Aorta (tissue), 5 donors: ENCODE results near the gene NBEA. TPM values are rescaled to one million over a fixed set of nuclear protein-coding genes. Genes with fewer than 3 reads are reported as not detected.

Experiments used
- ATAC-seq: fragments of 200-7000 bp; cut with Tn5 transposase; one replicate; pipeline ENCODE4 v1.9.1; 2022; ENCODE audit warnings: moderate library complexity; ENCODE audit not compliant: low FRiP score
- DNase-seq, 2 donors: peaks; one replicate each; pipeline ENCODE4 v3.0.0-alpha.2; 2020
- H3K27ac ChIP-seq, 2 donors: one replicate each; pipeline ENCODE4 v1.5.1; 2013; ENCODE audit warnings: low read length in 2 of 2, mild to moderate bottlenecking in 2 of 2, moderate library complexity in 2 of 2, control low read depth in 1 of 2, inconsistent platforms in 1 of 2, low read depth in 1 of 2
- H3K27me3 ChIP-seq, 2 donors: one replicate each; pipeline ENCODE4 v1.6.1; 2013; ENCODE audit warnings: control low read depth in 1 of 2, low read length in 1 of 2, mild to moderate bottlenecking in 1 of 2, moderate library complexity in 1 of 2; ENCODE audit not compliant: insufficient read depth in 2 of 2, control insufficient read depth in 1 of 2
- H3K36me3 ChIP-seq, 2 donors: one replicate each; pipeline ENCODE4 v1.6.1; 2013; ENCODE audit warnings: control low read depth in 1 of 2, low read length in 1 of 2, mild to moderate bottlenecking in 1 of 2; ENCODE audit not compliant: insufficient read depth in 2 of 2, control insufficient read depth in 1 of 2
- H3K4me1 ChIP-seq, 2 donors: one replicate each; pipeline ENCODE4 v1.6.1; 2013; ENCODE audit warnings: low read length in 2 of 2, control low read depth in 1 of 2, mild to moderate bottlenecking in 1 of 2, moderate library complexity in 1 of 2; ENCODE audit not compliant: insufficient read depth in 2 of 2, control insufficient read depth in 1 of 2
- H3K4me3 ChIP-seq, 2 donors: one replicate each; pipeline ENCODE4 v1.5.1; 2013; ENCODE audit warnings: low read length in 2 of 2, control low read depth in 1 of 2, mild to moderate bottlenecking in 1 of 2
- H3K9me3 ChIP-seq: one replicate; pipeline ENCODE4 v1.6.1; 2013; ENCODE audit warnings: mild to moderate bottlenecking, low read length; ENCODE audit not compliant: control insufficient read depth
- WGBS, 2 donors: extraction: QIAGEN DNeasy Blood & Tissue Kit; methylation state at CpG; one replicate each; pipeline ENCODE4 v1.1.7; 2013; 5-methylcytosine and 5-hydroxymethylcytosine counted together
- intact Hi-C, 2 donors: fragments of 100-400 bp; cut with DNase I; formaldehyde crosslinking; loops; one replicate each; pipeline versions ENCODE4 v1.14.2 to v1.15.0; 2022
- polyA plus RNA-seq, 2 donors: library from polyadenylated mRNA; stranded (reverse); fragments of 200-250 nt; gene quantifications; one replicate each; pipeline ENCODE4 v1.2.3, GENCODE V29; 2013
- total RNA-seq, 2 donors: library from RNA; stranded (reverse); fragmentation: NEBNext Ultra II Directional; extraction: Animal tissue kit (Norgen Biotek cat#: 25700); gene quantifications; one replicate each; pipeline ENCODE4 v1.2.1, GENCODE V29; 2021
- donor health status: healthy with polysubstance abuse.
- donor health status: Bipolar disorder and iron deficiency.
- donor health status: DM: no; HTN: no; CAD: no.
- donor health status: DM: no; HTN: no; CAD: no.
- donor health status: DM: yes; HTN: yes; CAD: no.

NBEA gene
- total and polyA plus RNA-seq, 4 donors = 1.9 to 14.7 (median 8.8) TPM

DNA sequence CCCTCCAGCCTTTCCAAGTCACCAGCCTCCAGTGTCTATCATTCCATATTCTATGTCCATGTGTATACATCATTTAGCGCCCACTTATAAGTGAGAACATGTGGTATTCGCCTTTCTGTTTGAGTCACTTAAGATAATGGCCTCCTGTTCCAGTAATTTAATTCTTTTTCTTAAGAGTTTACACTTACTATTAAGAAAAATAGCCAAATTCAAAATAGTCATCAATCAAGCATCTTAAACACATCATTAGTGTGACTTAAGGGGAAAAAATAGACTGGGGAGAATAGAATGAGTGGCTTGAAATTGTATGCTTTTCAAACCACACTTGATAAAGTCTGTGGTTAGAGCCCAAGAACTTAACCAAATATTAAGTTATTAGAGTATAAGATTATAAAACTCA is 286.5 kb downstream of the NBEA start:
- Histone ChIP-seq H3K4me3 (no peak overlapping the region), H3K4me1 (no peaks in the 10 kb centered on the region), H3K9me3 (no peaks in the 10 kb centered on the region), H3K36me3 (no peaks in the 10 kb centered on the region), H3K27ac (no peak overlapping the region), H3K27me3 (no peaks in the 10 kb centered on the region)
- intact Hi-C loops = no loop called here
- ATAC-seq (no peak), DNase-seq (no peak)
- WGBS, 2 donors = 98 to 100% methylated on average over 2 of the region's 2 CpGs

DNA sequence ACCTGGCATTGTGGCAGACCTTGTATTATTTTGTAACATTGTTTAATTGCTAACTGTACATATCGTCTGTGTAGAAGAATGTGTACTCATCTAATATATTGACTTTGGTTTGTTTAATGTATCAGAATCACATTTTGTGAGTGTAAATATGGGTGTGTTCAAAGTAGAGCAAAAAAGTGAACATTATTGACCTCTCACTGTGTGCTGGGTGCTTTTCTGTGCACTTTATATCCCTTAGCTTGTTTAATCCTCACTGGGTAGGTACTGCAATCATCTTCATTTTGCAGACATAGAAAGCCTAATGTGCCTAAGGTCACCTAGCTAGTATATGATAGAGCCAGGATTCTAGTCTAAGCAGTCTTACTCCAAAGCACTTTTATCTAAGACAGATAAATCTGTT is 289.4 kb downstream of the NBEA start:
- WGBS, 2 donors = 93 to 96% methylated on average over 1 of the region's 1 CpG
- no peak overlapping the region for H3K27ac ChIP-seq
- no peak overlapping the region for H3K4me3 ChIP-seq
- intact Hi-C loops = no loop called here
- H3K36me3 ChIP-seq = no peaks in the 10 kb centered on the region
- no peak for ATAC-seq
- no peaks in the 10 kb centered on the region for H3K4me1 ChIP-seq
- H3K9me3 ChIP-seq = no peaks in the 10 kb centered on the region
- no peak for DNase-seq
- no peaks in the 10 kb centered on the region for H3K27me3 ChIP-seq

DNA sequence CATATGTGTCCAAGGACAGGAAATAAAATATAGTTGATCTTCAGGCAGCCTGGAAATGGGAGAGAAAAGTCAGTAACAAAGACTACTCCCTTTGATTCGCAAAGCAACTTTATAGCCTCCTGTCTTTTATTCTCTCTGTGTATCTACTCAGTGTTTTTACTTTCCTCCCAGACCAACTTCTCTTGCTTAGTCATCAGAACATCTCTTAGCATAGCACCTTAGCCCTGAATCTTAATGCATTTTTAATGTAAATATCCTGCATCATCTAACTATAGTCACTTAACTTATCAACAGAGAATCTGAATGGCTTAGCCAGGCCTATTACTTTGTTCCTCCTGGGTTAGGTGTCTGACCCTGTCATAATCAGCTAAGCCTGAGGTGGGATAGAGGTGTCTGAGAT is 296.2 kb downstream of the NBEA start:
- DNase-seq (no peak), ATAC-seq (no peak)
- no peaks in the 10 kb centered on the region for H3K36me3 ChIP-seq
- H3K27me3 ChIP-seq = no peaks in the 10 kb centered on the region
- intact Hi-C loops = no loop called here
- no peaks in the 10 kb centered on the region for H3K9me3 ChIP-seq
- WGBS, 2 donors = 92 to 96% methylated on average over 1 of the region's 1 CpG
- no peak overlapping the region for H3K27ac ChIP-seq
- no peak overlapping the region for H3K4me3 ChIP-seq
- H3K4me1 ChIP-seq = no peaks in the 10 kb centered on the region

DNA sequence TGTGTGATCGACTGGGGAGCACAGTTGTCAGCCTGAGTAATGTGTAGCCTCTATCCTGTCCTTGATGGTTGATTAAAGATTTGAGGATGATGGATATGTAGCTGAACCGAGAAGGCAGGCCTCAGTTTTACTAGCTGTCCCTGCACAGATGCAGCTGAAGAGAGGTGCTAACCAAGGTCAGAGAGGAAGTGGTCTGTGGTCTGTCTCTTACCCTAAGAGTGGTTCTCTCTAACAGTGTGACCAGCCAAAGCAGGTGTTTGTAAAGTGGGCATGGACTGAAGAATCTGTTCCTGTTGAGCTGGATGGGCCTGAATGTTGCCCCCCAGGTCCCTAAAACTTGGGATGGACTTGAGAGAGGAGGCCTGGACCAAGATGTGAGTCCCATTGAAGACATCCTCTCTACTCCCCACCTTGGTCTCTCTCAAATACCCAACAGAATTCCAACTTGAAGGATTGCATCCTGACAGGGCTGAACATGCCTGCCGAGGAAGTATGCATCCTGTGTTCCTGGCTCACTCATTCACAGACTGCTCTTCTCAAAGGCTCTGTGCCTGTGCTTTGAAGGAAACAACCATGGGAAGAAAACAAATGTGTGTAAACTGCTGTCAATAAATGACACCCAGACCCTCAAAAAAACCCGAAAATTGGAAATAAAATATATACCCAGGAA is 310.6 kb downstream of the NBEA start:
- no peak for DNase-seq
- no peaks in the 10 kb centered on the region for H3K27me3 ChIP-seq
- intact Hi-C loops = no loop called here
- no peaks in the 10 kb centered on the region for H3K4me1 ChIP-seq
- 73 to 78% methylated on average over 4 of the region's 4 CpGs for WGBS, 2 donors
- no peak for ATAC-seq
- H3K9me3 ChIP-seq = no peaks in the 10 kb centered on the region
- no peak overlapping the region for H3K27ac ChIP-seq
- no peak overlapping the region for H3K4me3 ChIP-seq
- H3K36me3 ChIP-seq = peaks cover 0 to 7% of the 10 kb centered on the region in 2 donors

DNA sequence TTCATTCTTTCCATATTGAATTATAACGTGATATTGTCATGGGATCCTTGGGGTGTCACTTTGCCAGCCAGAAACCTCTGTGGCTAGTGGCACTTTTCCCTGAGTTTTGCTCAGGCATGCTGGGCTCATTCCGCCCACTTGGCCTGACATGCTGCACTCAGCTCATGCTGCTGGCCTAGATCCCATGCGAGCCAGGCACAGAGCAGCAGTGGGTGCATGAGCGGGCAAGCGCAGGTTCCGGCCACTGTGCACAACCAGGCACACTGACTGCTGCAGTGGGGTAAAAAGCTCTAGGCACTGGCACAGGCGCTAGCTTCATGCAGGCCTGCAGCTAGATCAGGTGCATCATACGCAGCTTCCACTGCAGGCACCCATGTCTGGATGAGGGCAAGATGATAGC is 313.2 kb downstream of the NBEA start:
- intact Hi-C loops = no loop called here
- WGBS, 2 donors = 84 to 93% methylated on average over 8 of the region's 8 CpGs
- Histone ChIP-seq H3K4me1 (no peaks in the 10 kb centered on the region), H3K27me3 (no peaks in the 10 kb centered on the region), H3K4me3 (no peak overlapping the region), H3K9me3 (no peaks in the 10 kb centered on the region), H3K36me3 (peaks cover 0 to 7% of the 10 kb centered on the region in 2 donors), H3K27ac (no peak overlapping the region)
- ATAC-seq = no peak
- DNase-seq = no peak

DNA sequence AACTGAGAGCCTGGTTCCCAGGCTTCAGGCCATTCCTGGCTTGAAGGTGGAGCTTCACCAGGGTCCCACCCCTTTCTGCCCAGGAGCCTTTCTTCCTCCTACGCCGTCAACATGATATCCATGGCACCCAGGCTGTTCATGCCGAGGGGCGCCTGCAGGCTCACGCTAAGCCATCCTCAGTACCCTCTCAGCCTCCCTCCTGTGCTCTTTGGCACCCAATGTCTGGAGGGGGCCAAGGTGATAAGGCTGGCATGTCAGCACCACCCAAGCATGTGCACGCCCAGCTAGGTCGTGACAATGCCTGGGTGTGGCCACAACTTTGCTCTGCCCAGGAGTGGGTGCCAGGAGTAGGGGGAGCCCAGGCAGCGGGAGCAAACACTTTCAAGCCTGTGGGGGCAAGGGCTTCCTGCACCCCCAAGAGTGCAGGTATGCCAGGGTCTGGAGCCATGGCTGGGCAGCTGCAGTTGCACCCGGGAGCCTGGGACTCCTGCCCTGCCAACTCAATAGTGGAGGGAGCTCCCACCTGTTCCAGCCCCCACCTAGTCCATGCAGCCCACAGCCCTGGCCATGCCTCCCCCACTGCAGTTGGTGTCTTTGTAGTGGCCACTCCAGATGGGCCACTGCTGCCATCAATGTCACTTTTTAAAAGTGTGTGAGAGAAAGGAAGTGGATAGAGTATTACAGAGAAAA is 314.5 kb downstream of the NBEA start:
- DNase-seq (no peak), ATAC-seq (no peak)
- H3K36me3 ChIP-seq = peaks cover 0 to under 1% of the 10 kb centered on the region in 2 donors
- no peaks in the 10 kb centered on the region for H3K9me3 ChIP-seq
- WGBS, 2 donors = 96 to 97% methylated on average over 9 of the region's 9 CpGs
- intact Hi-C loops = no loop called here
- no peak overlapping the region for H3K27ac ChIP-seq
- no peak overlapping the region for H3K4me3 ChIP-seq
- no peaks in the 10 kb centered on the region for H3K4me1 ChIP-seq
- H3K27me3 ChIP-seq = no peaks in the 10 kb centered on the region

DNA sequence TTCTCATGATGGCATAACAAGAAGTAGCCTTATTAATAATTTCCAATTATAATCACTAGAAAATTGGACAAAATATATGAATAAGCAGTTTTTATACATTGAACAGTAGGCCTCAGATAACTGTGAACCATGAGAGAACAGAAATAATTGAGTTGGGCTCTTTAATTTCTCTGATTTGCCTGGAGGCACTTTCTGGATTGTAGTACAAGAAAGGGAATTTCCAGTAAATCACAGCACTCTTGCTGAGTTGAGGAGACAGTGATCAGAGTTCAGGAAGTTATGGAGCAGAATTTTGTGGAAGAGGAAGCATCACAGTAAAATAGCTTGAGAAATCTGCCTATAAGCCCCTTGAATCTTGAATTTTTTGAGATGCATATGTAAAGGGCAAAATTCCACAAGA is 318.2 kb downstream of the NBEA start:
- Histone ChIP-seq H3K4me3 (no peak overlapping the region), H3K4me1 (no peaks in the 10 kb centered on the region), H3K27me3 (no peaks in the 10 kb centered on the region), H3K36me3 (no peaks in the 10 kb centered on the region), H3K9me3 (no peaks in the 10 kb centered on the region), H3K27ac (no peak overlapping the region)
- intact Hi-C loops = no loop called here
- ATAC-seq = no peak
- DNase-seq = no peak

DNA sequence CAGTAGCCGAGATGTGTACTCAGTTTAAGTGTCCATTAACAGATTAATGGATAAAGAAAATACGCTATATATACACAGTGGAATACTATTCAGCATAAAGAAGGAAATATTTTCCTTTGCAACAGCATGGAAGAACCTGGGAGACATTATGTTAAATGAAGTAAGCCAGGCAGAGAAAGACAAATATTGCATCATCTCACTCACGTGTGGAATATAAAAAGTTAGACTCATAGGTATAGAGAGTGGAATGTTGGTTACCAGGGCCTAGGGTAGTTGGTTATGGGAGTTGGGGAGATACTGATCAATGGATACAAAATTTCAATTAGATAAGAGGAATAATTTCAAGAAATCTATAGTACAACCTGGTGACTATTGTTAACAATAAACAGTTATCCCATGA is 324.3 kb downstream of the NBEA start:
- no peak overlapping the region for H3K4me3 ChIP-seq
- H3K27ac ChIP-seq = no peak overlapping the region
- DNase-seq (no peak), ATAC-seq (no peak)
- H3K36me3 ChIP-seq = no peaks in the 10 kb centered on the region
- no peaks in the 10 kb centered on the region for H3K4me1 ChIP-seq
- no peaks in the 10 kb centered on the region for H3K27me3 ChIP-seq
- WGBS, 2 donors = 59 to 76% methylated on average over 3 of the region's 3 CpGs
- intact Hi-C loops = no loop called here
- no peaks in the 10 kb centered on the region for H3K9me3 ChIP-seq

DNA sequence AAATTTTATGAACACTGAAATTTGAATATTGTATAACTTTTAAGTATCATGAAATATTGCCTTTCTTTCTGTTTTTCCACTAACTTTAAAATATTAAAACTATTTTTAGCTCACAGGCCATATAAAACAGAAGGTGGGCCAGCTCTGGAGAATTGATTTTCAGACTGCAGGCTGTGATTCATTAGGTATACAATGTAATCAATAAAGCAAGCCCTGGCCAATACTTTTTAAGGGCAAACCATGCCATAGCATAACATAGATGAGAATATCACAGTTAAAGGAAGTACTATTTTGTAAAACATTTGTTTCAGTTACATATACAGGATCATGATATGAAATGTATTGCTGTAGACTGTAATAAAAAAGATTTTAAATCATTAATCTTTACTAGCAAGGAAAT is 336.8 kb downstream of the NBEA start:
- Histone ChIP-seq H3K27ac (no peak overlapping the region), H3K36me3 (no peaks in the 10 kb centered on the region), H3K9me3 (no peaks in the 10 kb centered on the region), H3K27me3 (no peaks in the 10 kb centered on the region), H3K4me1 (no peaks in the 10 kb centered on the region), H3K4me3 (no peak overlapping the region)
- DNase-seq (no peak), ATAC-seq (no peak)
- intact Hi-C loops = no loop called here
